Stomach (tissue), 4 donors: ENCODE measurements around the gene CRYBG1.

ENCODE experiments used
- CTCF ChIP-seq, 7 experiments: fragments of 450-650 bp in 4 of 7; fragments of 200-600 bp in 3 of 7; sonication (generic) in 3 of 7; IDR thresholded peaks; one replicate each; pipeline ENCODE4 v1.5.1; 2016 to 2019; ENCODE audit warnings: antibody characterized with exemption in 7 of 7, control low read depth in 2 of 7, mild to moderate bottlenecking in 1 of 7
- POLR2A ChIP-seq, 4 donors: fragments of 450-650 bp; IDR thresholded peaks; one replicate each; pipeline ENCODE4 v1.6.1; 2016; ENCODE audit warnings: antibody characterized with exemption in 4 of 4, control low read depth in 2 of 4, mild to moderate bottlenecking in 1 of 4, moderate library complexity in 1 of 4
- POLR2AphosphoS5 ChIP-seq, 3 donors: sonication (generic); formaldehyde crosslinking; IDR thresholded peaks; one replicate each; pipeline ENCODE4 v1.6.1; 2016; ENCODE audit warnings: antibody characterized with exemption in 3 of 3

GRCh38 chr6:106517706-106518105 lies 157.2 kb downstream of the CRYBG1 start:
- TF ChIP-seq CTCF (IDR thresholded peaks at IDR 0.05) (no peak), POLR2A (IDR thresholded peaks at IDR 0.05) (no peak), POLR2AphosphoS5 (IDR thresholded peaks at IDR 0.05) (no peak)
